ENCODE measurements around the gene SPEN. TPM values are rescaled to one million over a fixed set of nuclear protein-coding genes. Genes with fewer than 3 reads are reported as not detected.

SPEN gene
- total and polyA plus RNA-seq, 2 experiments from 2014 or later: 14.9 to 43.6 TPM

DNA sequence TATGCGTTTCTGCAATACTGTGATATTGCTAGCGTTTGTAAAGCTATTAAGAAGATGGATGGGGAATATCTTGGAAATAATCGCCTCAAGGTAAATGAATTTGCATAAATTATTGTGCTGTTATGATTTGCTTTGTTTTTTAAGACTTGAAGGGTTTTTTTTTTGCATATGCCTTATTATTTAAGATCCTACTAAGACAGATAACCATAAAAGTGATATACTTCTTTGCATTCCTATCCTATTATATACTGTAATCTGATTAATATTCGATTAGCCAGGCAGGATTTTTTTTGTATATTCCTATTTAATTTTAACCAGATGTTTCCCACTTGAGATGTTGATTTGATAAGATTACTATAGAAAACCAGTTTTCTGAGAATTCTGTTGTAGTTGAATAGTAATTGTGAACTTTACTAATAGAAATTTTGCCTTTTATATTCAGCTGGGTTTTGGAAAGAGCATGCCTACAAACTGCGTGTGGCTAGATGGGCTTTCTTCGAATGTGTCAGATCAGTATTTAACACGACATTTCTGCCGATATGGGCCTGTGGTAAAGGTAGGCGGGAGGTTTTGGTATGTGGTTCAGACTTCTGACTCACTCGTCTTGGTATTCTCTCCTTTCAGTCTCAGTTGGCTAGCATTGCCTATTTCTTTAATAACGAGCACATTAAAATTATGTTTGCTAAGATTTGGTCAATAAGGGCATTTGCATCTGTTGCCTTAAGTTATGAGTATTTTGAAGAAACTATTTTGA is 71.6 kb downstream of the SPEN start:
- Histone ChIP-seq H4K20me1 (replicated peaks; ENCODE audit: insufficient read depth) (no peaks in the 10 kb centered on the region; the same call in 1 of the 2 replicates), H3K9me2 (ENCODE audit: insufficient read depth) (no peaks in the 10 kb centered on the region), H3K4me1 (ENCODE audit: insufficient read depth) (no peaks in the 10 kb centered on the region), H3K4me3 (no peak overlapping the region), H3K27me3 (ENCODE audit: insufficient read depth) (no peaks in the 10 kb centered on the region), H3K36me3 (ENCODE audit: insufficient read depth) (peaks cover 17% of the 10 kb centered on the region), H3F3A (replicated peaks; ENCODE audit: low read depth) (no peaks in the 10 kb centered on the region; the same call in 1 of the 2 replicates), H3K4me2 (no peak overlapping the region), H3K27ac (ENCODE audit: low read depth) (no peak overlapping the region), H3K79me2 (replicated peaks; ENCODE audit: insufficient read depth) (no peaks in the 10 kb centered on the region), H2AFZ (no peak overlapping the region)
- H3K27ac Mint-ChIP-seq: no peak overlapping the region
- peaks cover 61% of the 10 kb centered on the region; the same call in 2 of the 3 replicates for H3K36me3 Mint-ChIP-seq (ENCODE audit: low read depth)
- no peak for ATAC-seq
- TF ChIP-seq POLR2AphosphoS5 (IDR thresholded peaks at IDR 0.05; ENCODE audit: low read depth) (no peak), ZNF114 (CRISPR knock-in tag; IDR thresholded peaks at IDR 0.05) (no peak), JUNB (IDR thresholded peaks at IDR 0.05; ENCODE audit: unreplicated experiment) (no peak), NANOG (IDR thresholded peaks at IDR 0.05; ENCODE audit: borderline replicate concordance) (no peak), STAT1 (IDR thresholded peaks at IDR 0.05; ENCODE audit: unreplicated experiment) (no peak), CREB1 (CRISPR knock-in tag; IDR thresholded peaks at IDR 0.05; ENCODE audit: low read depth) (no peak), EZH2 (IDR thresholded peaks at IDR 0.05; ENCODE audit: low read depth, unreplicated experiment) (no peak), ZNF331 (CRISPR knock-in tag; IDR thresholded peaks at IDR 0.05; ENCODE audit: low read depth) (no peak), EZH2phosphoT487 (IDR thresholded peaks at IDR 0.05; ENCODE audit: unreplicated experiment) (no peak)
- TF ChIP-seq, protein P1, sequence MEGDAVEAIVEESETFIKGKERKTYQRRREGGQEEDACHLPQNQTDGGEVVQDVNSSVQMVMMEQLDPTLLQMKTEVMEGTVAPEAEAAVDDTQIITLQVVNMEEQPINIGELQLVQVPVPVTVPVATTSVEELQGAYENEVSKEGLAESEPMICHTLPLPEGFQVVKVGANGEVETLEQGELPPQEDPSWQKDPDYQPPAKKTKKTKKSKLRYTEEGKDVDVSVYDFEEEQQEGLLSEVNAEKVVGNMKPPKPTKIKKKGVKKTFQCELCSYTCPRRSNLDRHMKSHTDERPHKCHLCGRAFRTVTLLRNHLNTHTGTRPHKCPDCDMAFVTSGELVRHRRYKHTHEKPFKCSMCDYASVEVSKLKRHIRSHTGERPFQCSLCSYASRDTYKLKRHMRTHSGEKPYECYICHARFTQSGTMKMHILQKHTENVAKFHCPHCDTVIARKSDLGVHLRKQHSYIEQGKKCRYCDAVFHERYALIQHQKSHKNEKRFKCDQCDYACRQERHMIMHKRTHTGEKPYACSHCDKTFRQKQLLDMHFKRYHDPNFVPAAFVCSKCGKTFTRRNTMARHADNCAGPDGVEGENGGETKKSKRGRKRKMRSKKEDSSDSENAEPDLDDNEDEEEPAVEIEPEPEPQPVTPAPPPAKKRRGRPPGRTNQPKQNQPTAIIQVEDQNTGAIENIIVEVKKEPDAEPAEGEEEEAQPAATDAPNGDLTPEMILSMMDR (conservative IDR thresholded peaks at IDR 0.05; ENCODE audit: low read depth in 2 of 2): no peak
- TF ChIP-seq, protein P2, sequence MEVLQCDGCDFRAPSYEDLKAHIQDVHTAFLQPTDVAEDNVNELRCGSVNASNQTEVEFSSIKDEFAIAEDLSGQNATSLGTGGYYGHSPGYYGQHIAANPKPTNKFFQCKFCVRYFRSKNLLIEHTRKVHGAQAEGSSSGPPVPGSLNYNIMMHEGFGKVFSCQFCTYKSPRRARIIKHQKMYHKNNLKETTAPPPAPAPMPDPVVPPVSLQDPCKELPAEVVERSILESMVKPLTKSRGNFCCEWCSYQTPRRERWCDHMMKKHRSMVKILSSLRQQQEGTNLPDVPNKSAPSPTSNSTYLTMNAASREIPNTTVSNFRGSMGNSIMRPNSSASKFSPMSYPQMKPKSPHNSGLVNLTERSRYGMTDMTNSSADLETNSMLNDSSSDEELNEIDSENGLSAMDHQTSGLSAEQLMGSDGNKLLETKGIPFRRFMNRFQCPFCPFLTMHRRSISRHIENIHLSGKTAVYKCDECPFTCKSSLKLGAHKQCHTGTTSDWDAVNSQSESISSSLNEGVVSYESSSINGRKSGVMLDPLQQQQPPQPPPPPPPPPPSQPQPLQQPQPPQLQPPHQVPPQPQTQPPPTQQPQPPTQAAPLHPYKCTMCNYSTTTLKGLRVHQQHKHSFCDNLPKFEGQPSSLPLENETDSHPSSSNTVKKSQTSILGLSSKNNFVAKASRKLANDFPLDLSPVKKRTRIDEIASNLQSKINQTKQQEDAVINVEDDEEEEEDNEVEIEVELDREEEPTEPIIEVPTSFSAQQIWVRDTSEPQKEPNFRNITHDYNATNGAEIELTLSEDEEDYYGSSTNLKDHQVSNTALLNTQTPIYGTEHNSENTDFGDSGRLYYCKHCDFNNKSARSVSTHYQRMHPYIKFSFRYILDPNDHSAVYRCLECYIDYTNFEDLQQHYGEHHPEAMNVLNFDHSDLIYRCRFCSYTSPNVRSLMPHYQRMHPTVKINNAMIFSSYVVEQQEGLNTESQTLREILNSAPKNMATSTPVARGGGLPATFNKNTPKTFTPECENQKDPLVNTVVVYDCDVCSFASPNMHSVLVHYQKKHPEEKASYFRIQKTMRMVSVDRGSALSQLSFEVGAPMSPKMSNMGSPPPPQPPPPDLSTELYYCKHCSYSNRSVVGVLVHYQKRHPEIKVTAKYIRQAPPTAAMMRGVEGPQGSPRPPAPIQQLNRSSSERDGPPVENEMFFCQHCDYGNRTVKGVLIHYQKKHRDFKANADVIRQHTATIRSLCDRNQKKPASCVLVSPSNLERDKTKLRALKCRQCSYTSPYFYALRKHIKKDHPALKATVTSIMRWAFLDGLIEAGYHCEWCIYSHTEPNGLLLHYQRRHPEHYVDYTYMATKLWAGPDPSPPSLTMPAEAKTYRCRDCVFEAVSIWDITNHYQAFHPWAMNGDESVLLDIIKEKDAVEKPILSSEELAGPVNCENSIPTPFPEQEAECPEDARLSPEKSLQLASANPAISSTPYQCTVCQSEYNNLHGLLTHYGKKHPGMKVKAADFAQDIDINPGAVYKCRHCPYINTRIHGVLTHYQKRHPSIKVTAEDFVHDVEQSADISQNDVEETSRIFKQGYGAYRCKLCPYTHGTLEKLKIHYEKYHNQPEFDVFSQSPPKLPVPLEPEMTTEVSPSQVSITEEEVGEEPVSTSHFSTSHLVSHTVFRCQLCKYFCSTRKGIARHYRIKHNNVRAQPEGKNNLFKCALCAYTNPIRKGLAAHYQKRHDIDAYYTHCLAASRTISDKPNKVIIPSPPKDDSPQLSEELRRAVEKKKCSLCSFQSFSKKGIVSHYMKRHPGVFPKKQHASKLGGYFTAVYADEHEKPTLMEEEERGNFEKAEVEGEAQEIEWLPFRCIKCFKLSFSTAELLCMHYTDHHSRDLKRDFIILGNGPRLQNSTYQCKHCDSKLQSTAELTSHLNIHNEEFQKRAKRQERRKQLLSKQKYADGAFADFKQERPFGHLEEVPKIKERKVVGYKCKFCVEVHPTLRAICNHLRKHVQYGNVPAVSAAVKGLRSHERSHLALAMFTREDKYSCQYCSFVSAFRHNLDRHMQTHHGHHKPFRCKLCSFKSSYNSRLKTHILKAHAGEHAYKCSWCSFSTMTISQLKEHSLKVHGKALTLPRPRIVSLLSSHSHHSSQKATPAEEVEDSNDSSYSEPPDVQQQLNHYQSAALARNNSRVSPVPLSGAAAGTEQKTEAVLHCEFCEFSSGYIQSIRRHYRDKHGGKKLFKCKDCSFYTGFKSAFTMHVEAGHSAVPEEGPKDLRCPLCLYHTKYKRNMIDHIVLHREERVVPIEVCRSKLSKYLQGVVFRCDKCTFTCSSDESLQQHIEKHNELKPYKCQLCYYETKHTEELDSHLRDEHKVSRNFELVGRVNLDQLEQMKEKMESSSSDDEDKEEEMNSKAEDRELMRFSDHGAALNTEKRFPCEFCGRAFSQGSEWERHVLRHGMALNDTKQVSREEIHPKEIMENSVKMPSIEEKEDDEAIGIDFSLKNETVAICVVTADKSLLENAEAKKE (CRISPR knock-in tag; IDR thresholded peaks at IDR 0.05): no peak
- TF ChIP-seq, protein P3, sequence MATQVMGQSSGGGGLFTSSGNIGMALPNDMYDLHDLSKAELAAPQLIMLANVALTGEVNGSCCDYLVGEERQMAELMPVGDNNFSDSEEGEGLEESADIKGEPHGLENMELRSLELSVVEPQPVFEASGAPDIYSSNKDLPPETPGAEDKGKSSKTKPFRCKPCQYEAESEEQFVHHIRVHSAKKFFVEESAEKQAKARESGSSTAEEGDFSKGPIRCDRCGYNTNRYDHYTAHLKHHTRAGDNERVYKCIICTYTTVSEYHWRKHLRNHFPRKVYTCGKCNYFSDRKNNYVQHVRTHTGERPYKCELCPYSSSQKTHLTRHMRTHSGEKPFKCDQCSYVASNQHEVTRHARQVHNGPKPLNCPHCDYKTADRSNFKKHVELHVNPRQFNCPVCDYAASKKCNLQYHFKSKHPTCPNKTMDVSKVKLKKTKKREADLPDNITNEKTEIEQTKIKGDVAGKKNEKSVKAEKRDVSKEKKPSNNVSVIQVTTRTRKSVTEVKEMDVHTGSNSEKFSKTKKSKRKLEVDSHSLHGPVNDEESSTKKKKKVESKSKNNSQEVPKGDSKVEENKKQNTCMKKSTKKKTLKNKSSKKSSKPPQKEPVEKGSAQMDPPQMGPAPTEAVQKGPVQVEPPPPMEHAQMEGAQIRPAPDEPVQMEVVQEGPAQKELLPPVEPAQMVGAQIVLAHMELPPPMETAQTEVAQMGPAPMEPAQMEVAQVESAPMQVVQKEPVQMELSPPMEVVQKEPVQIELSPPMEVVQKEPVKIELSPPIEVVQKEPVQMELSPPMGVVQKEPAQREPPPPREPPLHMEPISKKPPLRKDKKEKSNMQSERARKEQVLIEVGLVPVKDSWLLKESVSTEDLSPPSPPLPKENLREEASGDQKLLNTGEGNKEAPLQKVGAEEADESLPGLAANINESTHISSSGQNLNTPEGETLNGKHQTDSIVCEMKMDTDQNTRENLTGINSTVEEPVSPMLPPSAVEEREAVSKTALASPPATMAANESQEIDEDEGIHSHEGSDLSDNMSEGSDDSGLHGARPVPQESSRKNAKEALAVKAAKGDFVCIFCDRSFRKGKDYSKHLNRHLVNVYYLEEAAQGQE (IDR thresholded peaks at IDR 0.05; ENCODE audit: unreplicated experiment): no peak
- TF ChIP-seq, protein P4, sequence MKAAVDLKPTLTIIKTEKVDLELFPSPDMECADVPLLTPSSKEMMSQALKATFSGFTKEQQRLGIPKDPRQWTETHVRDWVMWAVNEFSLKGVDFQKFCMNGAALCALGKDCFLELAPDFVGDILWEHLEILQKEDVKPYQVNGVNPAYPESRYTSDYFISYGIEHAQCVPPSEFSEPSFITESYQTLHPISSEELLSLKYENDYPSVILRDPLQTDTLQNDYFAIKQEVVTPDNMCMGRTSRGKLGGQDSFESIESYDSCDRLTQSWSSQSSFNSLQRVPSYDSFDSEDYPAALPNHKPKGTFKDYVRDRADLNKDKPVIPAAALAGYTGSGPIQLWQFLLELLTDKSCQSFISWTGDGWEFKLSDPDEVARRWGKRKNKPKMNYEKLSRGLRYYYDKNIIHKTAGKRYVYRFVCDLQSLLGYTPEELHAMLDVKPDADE (IDR thresholded peaks at IDR 0.05): no peak
- peaks cover 4% of the 10 kb centered on the region; the same call in 2 of the 3 replicates for H3K4me1 Mint-ChIP-seq
- DNase-seq (ENCODE audit: low spot score): no peak
- no peaks in the 10 kb centered on the region for H3K9me3 Mint-ChIP-seq
- H3K4me3 Mint-ChIP-seq: no peak overlapping the region
- peaks cover 3% of the 10 kb centered on the region for H3K27me3 Mint-ChIP-seq (ENCODE audit: insufficient read depth, low read depth, poor library complexity)

All from GM23338 (cell line).